ENCODE data around the gene MACF1. TPM values are rescaled to one million over a fixed set of nuclear protein-coding genes. Genes with fewer than 3 reads are reported as not detected.
"Not testable (repeated sequence)": the region's sequence is repeated elsewhere in the genome, so short reads cannot be mapped to it uniquely, and the experiment has no call there.

MACF1 gene
- total and polyA plus RNA-seq, 8 donors: 49.8 to 161 (median 89.1) TPM

DNA sequence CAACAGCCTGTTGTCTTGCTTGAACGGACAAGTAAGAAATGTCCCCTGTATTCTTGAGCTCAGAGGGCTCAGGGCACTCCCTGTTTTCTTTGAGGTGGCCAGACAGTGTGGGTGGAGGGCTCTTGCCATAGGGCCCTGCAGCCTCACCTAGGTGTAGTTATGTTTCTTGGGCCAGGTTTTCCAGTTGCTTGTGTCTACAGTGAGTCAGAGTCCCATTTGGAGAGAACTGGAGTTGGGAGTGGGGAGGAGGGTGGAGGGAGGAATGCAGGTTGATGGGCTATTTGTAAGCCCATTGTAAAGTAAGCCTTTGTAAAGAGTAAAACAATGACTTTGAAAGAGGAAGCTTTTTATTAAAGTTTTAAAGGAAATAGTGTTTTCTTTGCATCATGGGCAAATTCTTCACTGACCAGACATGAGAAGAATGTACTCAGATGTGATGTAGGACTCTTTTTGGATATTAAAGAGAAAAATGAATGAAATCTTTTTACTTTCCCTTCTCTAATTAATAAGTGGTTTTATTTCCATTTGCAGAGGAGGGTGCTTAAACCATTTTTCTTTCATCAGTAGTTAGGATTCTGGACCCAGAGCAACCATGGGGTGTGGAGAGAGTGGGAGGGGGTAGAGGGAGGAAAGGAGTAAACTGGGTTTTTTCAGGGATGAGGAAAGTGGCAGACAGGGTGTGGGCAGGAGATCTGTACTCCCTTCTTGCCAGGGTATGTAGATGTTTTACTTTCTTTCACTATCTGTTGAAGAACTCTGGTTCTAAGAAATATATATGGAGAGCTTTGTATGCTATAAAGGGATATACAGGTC is 45.1 kb upstream of the MACF1 start:
- no peaks in the 10 kb centered on the region for H3K27me3 ChIP-seq
- no peaks in the 10 kb centered on the region for H3K9me3 ChIP-seq
- no peak for FAIRE-seq
- DNase-seq: peak in 4 of 6 donors; percentile 42 to 61 (median 50)
- H3K27ac ChIP-seq: peak overlapping the region; percentile 85 to 94 (median 88)
- WGBS, 2 donors: 21 to 23% methylated on average over 1 of the region's 1 CpG
- H3K4me3 ChIP-seq: peak overlapping the region in 2 of 4 donors; percentile 25 to 32
- no peaks in the 10 kb centered on the region for H3K36me3 ChIP-seq
- peaks cover 18 to 53% (median 36%) of the 10 kb centered on the region in 3 donors for H3K4me1 ChIP-seq
- intact Hi-C loops (cut with DNase I): no loop called here
- TF ChIP-seq, protein P1, sequence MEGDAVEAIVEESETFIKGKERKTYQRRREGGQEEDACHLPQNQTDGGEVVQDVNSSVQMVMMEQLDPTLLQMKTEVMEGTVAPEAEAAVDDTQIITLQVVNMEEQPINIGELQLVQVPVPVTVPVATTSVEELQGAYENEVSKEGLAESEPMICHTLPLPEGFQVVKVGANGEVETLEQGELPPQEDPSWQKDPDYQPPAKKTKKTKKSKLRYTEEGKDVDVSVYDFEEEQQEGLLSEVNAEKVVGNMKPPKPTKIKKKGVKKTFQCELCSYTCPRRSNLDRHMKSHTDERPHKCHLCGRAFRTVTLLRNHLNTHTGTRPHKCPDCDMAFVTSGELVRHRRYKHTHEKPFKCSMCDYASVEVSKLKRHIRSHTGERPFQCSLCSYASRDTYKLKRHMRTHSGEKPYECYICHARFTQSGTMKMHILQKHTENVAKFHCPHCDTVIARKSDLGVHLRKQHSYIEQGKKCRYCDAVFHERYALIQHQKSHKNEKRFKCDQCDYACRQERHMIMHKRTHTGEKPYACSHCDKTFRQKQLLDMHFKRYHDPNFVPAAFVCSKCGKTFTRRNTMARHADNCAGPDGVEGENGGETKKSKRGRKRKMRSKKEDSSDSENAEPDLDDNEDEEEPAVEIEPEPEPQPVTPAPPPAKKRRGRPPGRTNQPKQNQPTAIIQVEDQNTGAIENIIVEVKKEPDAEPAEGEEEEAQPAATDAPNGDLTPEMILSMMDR (IDR thresholded peaks at IDR 0.05): no peak
- peak; percentile 65 to 79 (median 71) for ATAC-seq

DNA sequence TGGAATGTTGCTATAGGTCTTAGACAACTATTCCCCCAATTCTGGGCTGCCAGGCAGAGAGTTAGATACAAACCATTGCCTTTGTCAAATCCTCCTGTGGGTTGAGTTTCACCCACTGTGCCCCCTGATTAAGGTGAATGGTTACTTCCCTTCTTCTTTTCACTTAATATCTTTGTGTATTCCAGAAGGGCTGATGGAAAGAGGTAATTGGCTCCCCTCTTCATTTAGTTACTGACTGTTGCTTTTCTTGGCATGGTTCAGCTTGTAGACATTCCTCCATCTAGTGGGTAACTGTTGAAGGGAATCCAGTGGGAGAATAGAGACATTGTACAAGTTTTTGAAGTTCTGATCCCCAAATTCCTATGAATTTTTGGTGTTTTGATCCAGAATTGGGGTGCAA is 43.8 kb upstream of the MACF1 start:
- intact Hi-C loops (cut with DNase I): no loop called here
- DNase-seq (no peak), FAIRE-seq (no peak), ATAC-seq (no peak)
- Histone ChIP-seq H3K4me1 (peaks cover 9 to 51% (median 41%) of the 10 kb centered on the region in 3 donors), H3K27me3 (no peaks in the 10 kb centered on the region), H3K9me3 (no peaks in the 10 kb centered on the region), H3K27ac (peak overlapping the region in 2 of 4 donors; percentile 90 to 94), H3K4me3 (no peak overlapping the region), H3K36me3 (no peaks in the 10 kb centered on the region)
- TF ChIP-seq, protein P1 (IDR thresholded peaks at IDR 0.05): no peak

DNA sequence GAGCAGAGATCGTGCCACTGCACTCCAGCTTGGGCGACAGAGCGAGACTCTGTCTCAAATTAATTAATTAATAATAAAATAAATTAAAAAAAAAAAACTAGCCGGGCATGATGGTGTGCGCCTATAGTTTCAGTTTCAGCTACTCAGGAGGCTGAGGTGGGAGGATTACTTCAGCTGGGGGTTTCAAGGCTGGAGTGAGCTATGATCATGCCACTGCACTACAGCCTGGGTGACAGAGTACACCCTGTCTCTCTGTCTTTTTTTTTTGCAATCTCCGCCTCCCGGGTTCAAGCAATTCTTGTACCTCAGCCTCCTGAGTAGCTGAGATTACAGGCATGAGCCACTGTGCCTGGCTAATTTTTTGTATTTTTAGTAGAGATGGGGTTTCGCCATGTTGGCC is 42.7 kb upstream of the MACF1 start:
- FAIRE-seq; ATAC-seq; H3K4me3 ChIP-seq; intact Hi-C loops (cut with DNase I); H3K27me3 ChIP-seq; DNase-seq; H3K9me3 ChIP-seq; H3K27ac ChIP-seq; H3K36me3 ChIP-seq: not testable (repeated sequence)
- peaks cover 9 to 51% (median 41%) of the 10 kb centered on the region in 3 donors for H3K4me1 ChIP-seq
- 92 to 97% methylated on average over 8 of the region's 8 CpGs for WGBS, 2 donors

DNA sequence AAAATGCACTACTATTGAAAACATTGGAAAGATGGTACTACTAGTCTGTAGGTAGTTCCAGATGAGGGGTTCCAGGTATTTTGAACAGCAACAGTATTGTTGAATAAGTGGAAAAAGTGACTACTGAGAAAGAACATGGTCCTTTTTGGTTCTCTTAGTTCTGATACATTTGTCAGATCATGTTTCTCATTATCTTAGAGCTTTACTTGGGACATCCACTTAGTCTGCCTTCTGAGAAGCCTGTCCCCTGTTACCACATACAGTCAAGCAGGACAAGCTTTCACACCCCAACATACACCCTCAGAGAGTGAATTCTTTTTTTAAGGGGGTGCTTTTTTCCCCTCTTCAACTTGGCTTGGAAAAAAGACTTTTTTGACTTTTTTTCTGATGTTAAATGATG is 41.0 kb upstream of the MACF1 start:
- no peak overlapping the region for H3K4me3 ChIP-seq
- H3K27me3 ChIP-seq: no peaks in the 10 kb centered on the region
- H3K36me3 ChIP-seq: no peaks in the 10 kb centered on the region
- FAIRE-seq (no peak), DNase-seq (no peak), ATAC-seq (no peak)
- TF ChIP-seq, protein P1 (IDR thresholded peaks at IDR 0.05): no peak
- intact Hi-C loops (cut with DNase I): no loop called here
- no peak overlapping the region for H3K27ac ChIP-seq
- H3K4me1 ChIP-seq: peaks cover 0 to 39% (median 30%) of the 10 kb centered on the region in 3 donors
- no peaks in the 10 kb centered on the region for H3K9me3 ChIP-seq

DNA sequence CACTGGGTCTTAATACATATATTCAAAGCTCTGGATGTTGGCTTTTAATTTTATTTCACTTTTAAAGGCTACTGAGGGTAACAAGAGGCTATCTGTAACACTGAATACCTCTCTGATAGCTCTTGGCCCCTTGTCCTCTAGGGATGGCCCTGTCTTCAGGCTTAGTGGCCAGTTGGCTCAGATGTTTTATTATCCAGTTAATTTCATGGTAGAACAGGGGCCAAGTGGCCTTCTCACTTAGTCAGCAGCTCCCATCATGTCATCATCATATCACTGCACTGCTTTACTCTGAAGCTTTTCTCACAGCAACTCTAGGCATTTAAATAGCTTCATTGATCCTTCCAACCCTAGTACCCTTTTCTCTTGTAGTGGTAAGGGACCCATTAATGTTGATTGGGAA is 40.2 kb upstream of the MACF1 start:
- intact Hi-C loops (cut with DNase I): no loop called here
- Histone ChIP-seq H3K27me3 (no peaks in the 10 kb centered on the region), H3K27ac (no peak overlapping the region), H3K36me3 (no peaks in the 10 kb centered on the region), H3K4me1 (peaks cover 0 to 37% (median 28%) of the 10 kb centered on the region in 3 donors), H3K9me3 (no peaks in the 10 kb centered on the region), H3K4me3 (no peak overlapping the region)
- no peak for ATAC-seq
- TF ChIP-seq, protein P1 (IDR thresholded peaks at IDR 0.05): no peak
- DNase-seq: no peak
- no peak for FAIRE-seq

Measured in pancreas (tissue), 10 donors.